ENCODE data around the gene CCNQ.

DNA sequence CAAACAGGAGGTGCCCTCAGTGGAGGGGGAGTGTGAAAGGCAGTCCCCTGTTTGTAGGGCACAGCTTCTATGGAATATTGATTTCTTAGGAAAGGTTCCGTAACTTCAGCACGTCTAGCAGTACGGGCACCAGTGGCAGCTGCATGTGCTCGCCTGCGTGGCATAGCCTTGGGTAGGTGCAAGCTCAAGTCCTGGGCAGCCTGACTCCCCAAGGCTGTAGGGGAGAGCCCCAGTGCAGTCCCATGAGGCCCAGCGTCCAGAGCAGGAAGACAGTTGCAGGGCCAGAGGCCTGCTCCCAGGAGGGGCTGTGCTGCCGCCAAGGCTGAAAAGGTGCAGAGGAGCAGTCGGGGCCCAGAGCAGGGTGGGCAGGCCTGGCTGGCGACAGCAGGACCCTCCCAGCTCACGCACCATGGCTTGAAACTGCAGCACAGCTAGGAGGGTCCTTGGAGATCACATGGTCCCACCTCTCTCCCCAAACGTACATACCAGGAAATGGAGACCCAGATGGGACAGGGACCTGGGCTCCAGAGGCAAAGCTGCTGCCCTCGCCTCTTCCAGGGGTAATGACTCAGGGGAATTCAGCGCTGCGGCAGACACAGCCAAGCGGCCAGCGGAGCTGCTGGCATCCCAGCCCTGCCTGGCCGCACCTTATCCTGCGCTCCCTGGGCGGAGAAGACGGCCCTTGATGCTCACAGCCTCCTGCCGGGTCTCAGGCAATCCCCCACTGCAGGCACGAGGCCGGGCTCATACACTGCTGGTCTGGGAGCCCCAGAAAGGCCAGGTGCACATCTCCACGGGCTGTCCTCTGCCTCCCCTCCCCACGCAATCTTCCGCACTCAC is 42.0 kb upstream of the CCNQ start:
- no peak for TF ChIP-seq CTCF (IDR thresholded peaks at IDR 0.05; ENCODE audit: control extremely low read depth in 1 of 3, insufficient read depth in 1 of 3, low read depth in 1 of 3, low read length in 3 of 3)
- no peak for TF ChIP-seq CBX5 (IDR thresholded peaks at IDR 0.05; ENCODE audit: low read depth, low read length)

All from H1 (cell line).